GM19043 (cell line): ENCODE results near the gene NSFL1C.
"Not testable (repeated sequence)": the region's sequence is repeated elsewhere in the genome, so short reads cannot be mapped to it uniquely, and the experiment has no call there.

Experiments used
- ATAC-seq: cut with Tn5 transposase; IDR thresholded peaks from one replicate; pipeline ENCODE4 v1.9.1; 2021; ENCODE audit warnings: low read depth; ENCODE audit not compliant: unreplicated experiment

The NSFL1C gene

DNA sequence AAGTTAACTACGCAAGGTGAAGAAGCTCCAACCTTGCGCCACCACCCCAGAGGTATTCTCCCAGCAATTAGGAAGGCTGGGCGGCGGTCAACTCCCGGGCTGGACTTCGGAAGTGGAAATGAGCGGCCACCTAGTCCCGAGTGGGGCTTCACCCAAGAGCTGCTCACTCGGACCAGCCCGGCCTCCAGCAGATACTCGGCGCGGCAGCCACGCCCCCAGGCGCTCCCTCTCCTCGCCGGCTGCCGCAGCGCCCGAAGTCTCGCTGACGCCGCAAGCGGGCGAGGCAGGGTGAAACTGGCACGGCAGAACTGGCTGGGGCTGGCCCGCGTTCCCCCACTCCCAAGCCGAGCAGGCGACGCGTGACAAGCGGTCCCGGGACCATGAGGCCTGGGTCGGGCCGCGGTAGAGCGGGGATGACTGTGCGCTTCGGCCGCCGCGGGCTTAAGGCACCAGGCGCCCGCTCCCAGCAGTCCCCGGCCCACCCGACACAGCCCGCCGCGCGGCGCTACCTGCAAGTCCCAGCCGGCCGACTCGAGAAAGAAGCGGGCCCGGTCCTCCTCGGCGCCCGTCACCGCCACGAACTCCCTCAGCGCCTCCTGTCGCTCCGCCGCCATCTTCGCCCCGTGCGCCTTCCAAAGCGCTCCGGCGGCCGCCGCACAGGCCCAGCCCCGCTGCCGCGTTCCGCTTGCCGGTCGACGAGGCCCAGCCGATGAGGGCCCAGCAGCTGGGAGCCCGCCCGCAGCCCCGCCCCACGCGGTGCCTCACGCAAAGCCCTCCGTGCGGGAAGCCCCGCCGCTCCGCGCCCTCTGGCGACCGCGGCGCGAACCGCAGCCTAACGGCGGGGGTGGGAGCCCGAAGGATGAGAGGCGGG, at the start of gene NSFL1C:
NSFL1C (minus strand) TSS at position 639 of the 871 bp plus-strand sequence; CDS start at position 614, 25 bp downstream.
- peak; percentile 85 for ATAC-seq

GRCh38 chr20:1513801-1514200, 47.2 kb upstream of the NSFL1C start:
- no peak for ATAC-seq

DNA sequence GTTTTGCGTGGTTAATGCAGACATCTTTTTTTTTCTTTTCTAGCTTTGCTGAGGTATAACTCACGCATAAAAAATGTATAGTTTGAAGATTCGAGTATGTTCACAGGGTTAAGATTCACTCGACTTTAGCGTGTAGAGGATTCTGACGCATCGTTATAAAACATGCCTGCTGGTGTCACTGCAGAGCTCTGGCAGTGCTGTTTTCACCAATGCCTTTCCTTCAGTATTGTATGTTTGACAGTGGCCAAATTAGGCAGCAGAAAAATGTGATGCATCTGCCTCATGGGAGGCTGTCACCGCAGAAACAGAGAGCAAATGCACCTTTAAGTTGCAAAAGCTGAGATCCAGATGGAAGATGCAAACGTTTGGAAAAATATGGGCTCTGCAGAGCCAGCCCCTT, 42.6 kb upstream of the NSFL1C start:
- ATAC-seq, result no peak

DNA sequence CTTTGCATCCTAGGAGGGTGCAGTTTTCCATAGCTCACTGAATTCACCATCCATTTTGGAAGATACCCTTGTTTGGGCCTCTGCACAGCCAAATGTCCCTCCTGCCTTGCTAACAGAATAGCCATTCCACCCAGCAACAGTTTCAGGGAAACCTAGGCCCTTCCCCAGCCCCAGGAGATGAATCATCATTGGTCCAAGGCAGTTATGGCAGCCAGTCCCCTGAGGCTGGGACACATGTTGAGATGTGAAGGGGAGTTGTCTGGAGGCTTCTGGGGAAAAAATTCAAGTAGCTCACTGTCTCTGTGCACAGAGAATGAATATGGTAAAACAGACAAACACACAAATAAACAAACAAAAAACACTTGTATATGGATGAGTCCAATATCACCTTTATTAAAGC, 41.9 kb upstream of the NSFL1C start:
- no peak for ATAC-seq

GRCh38 chr20:1507276-1507675, 40.6 kb upstream of the NSFL1C start:
- ATAC-seq, result no peak

DNA sequence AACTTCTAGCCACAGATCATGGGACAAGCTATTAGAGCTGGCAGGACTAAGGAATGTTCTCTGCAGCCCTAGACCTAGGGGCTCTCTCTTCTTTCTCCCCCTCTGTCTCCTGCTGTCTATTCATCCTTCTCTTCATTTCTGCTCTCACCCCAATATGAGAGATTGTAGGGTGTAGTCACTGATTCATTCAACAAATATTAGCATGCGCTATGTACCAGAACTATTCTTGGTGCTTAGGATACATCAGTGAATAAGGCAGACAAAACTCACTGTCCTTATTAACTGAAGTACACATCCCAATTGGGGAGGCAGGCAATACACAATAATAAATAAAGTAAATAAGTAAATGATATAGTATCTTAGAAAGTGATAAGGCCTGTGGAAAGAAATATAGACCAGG, 39.2 kb upstream of the NSFL1C start:
- ATAC-seq, result no peak

GRCh38 chr20:1505361-1505760, 38.7 kb upstream of the NSFL1C start:
- ATAC-seq, result no peak

DNA sequence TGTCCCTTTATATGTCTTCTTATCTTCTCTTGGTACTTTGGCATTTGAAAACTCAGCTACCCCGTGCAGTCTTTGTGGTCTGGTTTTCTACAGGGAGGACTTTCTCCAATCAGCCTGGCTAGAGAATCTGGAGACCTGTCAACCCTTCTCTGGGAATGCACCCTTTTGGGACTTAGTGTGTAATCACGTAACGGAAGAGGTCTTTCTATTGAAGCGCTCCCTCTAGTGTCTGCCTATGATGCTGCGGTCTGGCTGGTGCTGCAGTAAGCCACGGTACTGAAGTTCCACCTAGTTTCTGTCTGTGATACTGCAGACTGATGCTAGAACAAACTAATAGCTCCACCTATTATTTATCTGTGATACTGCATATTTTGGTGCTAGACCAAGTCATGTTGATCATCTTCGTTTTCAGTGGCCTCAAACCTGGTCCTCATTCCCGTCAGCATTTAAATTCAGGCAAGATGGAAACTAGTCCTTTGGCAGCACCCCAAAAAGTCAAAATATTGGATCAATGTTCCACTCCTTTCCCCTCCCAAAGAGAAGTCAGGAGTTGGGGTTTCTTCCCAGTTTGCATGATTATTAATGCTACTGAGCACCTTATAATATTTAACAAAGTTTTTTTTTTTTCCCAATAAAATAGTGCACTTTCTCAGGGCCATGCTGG, 37.0 kb upstream of the NSFL1C start:
- peak; percentile 89 for ATAC-seq

- no peak for ATAC-seq
Observed at GRCh38 chr20:1500496-1500895, 33.8 kb upstream of the NSFL1C start.

GRCh38 chr20:1499528-1500420, 33.1 kb upstream of the NSFL1C start:
- no peak for ATAC-seq

- not testable (repeated sequence) for ATAC-seq
Observed at GRCh38 chr20:1497371-1497770, 30.7 kb upstream of the NSFL1C start.

- ATAC-seq, result no peak
Observed at GRCh38 chr20:1496930-1497329, 30.3 kb upstream of the NSFL1C start.

DNA sequence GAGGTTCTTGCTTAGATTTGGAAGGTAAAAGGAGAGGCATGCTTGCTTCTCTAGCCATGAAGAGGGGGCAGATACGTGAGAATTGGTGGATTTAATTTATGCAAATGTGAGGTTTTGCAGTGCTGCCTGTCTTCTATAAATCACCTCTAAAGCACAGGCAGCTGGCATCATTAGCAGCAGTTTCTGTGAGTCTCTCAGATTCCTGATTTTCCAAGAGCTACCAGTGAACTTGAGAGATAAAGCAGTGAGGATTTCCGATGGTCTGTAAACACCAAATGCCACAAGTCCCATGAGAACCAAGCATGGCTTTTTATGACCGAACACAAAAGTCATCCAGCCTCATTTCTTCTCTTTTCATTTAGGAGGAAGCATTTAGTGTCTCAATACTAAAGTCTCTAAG, 27.8 kb upstream of the NSFL1C start:
- ATAC-seq, result no peak

GRCh38 chr20:1493536-1493935, 26.9 kb upstream of the NSFL1C start:
- ATAC-seq, result no peak

GRCh38 chr20:1491860-1492642, 25.4 kb upstream of the NSFL1C start:
- no peak for ATAC-seq

DNA sequence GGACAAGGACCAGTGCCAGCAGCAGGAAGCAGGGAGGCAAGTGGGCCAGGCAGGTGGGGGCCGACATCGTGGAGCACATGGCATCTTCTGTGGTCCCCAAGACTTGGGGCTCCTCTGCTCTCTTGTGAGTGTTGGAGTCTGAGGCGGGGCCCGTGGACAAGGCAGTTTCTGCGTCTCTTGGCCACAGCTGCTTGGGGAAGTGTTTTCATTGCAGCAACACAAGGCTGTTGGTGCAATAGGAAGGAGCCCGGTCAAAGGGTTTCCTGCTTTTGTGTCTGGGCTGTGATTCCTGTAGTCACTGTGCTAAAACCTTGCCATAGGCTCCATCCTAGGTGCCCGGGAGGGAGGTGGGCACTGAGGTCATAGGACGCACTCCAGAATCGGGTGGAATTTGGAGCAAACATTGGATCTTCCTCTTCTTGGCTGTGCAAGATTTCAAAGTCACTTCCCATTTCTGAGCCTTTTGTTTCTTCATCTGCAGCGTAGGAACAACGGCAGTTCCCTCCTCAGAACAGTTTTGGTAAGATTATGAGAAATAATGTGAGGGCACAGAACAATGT, 24.7 kb upstream of the NSFL1C start, which contains the start of gene SIRPB2:
SIRPB2 (minus strand) TSS at position 140 of the 560 bp plus-strand sequence; CDS start at position 79, 61 bp downstream.
- ATAC-seq, result no peak

DNA sequence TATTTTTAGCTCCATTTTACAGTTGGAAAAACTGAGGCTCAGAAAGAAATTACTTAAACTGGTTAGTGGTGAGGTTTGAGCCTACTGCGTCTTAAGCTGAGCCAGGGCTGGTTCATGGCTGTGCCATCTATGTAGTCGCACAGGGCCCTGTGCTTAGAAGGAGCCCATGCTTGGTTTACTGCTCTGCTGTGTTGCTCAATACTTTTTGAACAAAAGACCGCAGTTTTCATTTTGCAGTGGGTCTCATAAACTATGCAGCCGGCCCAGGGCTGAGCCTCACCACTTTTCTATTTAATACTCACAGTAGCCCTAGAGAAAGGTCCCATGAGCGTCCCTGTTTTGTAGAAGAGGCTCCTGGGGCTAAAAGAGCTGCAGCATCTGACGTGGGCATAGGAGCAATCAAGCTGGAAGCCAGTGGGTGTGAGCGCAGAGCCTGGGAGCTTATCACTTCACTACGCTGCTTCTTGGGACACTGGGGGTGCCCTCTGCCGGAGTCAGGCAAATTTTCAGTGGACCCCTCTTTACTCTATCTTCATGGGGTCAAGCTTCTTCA, 24.1 kb upstream of the NSFL1C start:
- no peak for ATAC-seq

DNA sequence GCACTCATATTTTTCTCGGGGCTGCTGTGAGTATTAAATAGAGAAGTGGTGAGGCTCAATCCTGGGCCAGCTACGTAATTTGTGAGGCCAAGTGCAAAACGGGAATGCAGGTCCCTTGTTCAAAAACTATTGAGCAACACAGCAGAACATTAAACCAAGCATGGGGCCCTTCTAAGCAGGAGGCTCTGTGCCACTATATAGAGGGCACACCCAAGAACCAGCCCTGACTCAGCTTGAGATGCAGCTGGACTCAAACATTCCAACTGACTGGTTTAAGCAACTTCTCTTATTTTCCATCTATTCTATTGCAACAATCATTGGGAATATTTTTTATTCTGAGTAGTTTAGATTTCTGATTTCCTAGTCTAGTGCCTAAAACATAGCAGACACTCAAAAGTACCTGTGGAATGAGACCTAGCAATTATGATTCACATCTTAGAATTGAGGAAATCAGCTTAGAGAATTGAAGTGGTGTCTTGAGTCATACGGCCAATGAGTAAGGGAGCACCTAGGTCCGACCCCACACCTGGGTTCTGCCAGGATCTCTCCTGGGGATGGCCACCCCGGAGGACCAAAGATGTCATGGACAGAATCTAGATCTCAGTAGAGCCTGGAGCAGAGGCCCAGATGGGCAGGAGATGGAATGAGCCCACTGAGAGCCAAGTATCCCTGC, 23.3 kb upstream of the NSFL1C start:
- no peak for ATAC-seq

DNA sequence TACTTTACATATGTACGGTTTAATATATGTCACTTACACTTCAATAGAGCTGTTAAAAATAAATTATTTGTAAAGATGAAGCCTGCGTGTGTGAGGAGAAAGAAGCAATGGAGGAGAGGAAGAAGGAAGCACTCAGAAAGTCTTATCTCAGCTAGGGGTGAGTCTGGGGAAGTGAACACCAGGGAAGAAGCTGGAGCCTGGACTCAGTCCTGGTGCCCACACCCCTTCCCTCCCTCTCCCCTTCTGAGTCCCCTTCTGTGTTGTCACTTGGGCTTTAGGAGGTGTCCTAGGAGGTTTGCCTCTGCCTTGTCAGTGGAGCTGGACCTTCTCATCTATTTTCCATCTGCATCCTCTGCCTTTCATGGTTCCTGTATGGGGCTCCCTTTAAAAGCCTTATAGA, 22.7 kb upstream of the NSFL1C start:
- no peak for ATAC-seq
